MM.1S (cell line): Measurements from ENCODE around the gene RBM47.

Experiments used
- EZH2phosphoT487 ChIP-seq: fragments of 300-600 bp; sonication (generic); IDR thresholded peaks from 2 replicates; pipeline ENCODE4 v1.6.1; 2018; ENCODE audit warnings: antibody characterized with exemption, low read length
- TF ChIP-seq, protein P1 (sequence below): fragments of 300-600 bp; sonication (generic); IDR thresholded peaks from 2 replicates; pipeline ENCODE4 v1.5.1; 2016; ENCODE audit warnings: antibody characterized with exemption, low read length, mixed read lengths

DNA sequence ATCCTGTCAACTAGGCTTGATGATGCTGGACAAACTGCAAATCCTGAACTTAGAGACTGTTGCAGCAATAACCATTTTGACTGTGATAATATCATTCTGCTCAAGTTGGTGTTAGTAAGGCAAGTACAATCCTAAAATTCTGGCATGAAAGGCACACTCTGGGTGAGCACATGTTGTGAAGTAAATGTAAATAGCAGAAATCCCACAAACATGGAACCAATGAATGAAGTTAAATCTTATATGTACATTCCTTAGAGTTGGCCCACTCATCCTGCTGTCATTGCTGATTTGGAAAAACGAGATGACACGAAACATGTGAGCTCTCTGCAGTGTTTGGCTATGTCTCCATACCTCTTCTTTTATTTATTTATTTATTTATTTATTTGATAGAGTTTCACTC lies 21.0 kb downstream of the RBM47 start:
- TF ChIP-seq, protein P1, sequence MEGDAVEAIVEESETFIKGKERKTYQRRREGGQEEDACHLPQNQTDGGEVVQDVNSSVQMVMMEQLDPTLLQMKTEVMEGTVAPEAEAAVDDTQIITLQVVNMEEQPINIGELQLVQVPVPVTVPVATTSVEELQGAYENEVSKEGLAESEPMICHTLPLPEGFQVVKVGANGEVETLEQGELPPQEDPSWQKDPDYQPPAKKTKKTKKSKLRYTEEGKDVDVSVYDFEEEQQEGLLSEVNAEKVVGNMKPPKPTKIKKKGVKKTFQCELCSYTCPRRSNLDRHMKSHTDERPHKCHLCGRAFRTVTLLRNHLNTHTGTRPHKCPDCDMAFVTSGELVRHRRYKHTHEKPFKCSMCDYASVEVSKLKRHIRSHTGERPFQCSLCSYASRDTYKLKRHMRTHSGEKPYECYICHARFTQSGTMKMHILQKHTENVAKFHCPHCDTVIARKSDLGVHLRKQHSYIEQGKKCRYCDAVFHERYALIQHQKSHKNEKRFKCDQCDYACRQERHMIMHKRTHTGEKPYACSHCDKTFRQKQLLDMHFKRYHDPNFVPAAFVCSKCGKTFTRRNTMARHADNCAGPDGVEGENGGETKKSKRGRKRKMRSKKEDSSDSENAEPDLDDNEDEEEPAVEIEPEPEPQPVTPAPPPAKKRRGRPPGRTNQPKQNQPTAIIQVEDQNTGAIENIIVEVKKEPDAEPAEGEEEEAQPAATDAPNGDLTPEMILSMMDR, result no peak
- TF ChIP-seq EZH2phosphoT487, result no peak
